ENCODE results near the gene BICRA.

BICRA gene

GRCh38 chr19:47686679-47687450 is 77.9 kb downstream of the BICRA start:
- TF ChIP-seq CTCF (IDR thresholded peaks at IDR 0.05), result no peak
- Histone ChIP-seq H3K27ac (no peak overlapping the region), H3K4me1 (no peaks in the 10 kb centered on the region), H3K27me3 (no peaks in the 10 kb centered on the region), H3K4me3 (no peak overlapping the region), H3K36me3 (peaks cover 6 to 52% (median 31%) of the 10 kb centered on the region in 3 donors), H3K9me3 (no peaks in the 10 kb centered on the region)
- intact Hi-C loops (cut with DNase I; ENCODE audit: low total_unique reads), result no loop called here
- no peak for DNase-seq

- TF ChIP-seq CTCF (IDR thresholded peaks at IDR 0.05), result no peak
Measured at GRCh38 chr19:47687906-47688305, 79.0 kb downstream of the BICRA start.

GRCh38 chr19:47691090-47691489 is 82.2 kb downstream of the BICRA start:
- intact Hi-C loops (cut with DNase I; ENCODE audit: low total_unique reads), result loop anchor here (10.0 kb wide), 1 partner anchor 176 kb away; the partner anchor contains the start of gene NAPA
- no peak for TF ChIP-seq CTCF (IDR thresholded peaks at IDR 0.05)
- no peak for DNase-seq
- Histone ChIP-seq H3K27me3 (no peaks in the 10 kb centered on the region), H3K27ac (no peak overlapping the region), H3K4me3 (no peak overlapping the region), H3K9me3 (no peaks in the 10 kb centered on the region), H3K4me1 (no peaks in the 10 kb centered on the region), H3K36me3 (peaks cover 6 to 54% (median 45%) of the 10 kb centered on the region in 3 donors)

More at GRCh38 chr19:47687906-47688305, 79.0 kb downstream of the BICRA start:
- intact Hi-C loops (cut with DNase I; ENCODE audit: low total_unique reads), result no loop called here
- Histone ChIP-seq H3K27ac (no peak overlapping the region), H3K4me3 (no peak overlapping the region), H3K9me3 (no peaks in the 10 kb centered on the region), H3K4me1 (no peaks in the 10 kb centered on the region), H3K36me3 (peaks cover 6 to 54% (median 34%) of the 10 kb centered on the region in 3 donors), H3K27me3 (no peaks in the 10 kb centered on the region)
- DNase-seq, result no peak

- TF ChIP-seq CTCF (IDR thresholded peaks at IDR 0.05), result no peak
- no peak for DNase-seq
- intact Hi-C loops (cut with DNase I; ENCODE audit: low total_unique reads), result loop anchor here (10.0 kb wide), 1 partner anchor 177 kb away; the partner anchor contains the start of gene NAPA
- Histone ChIP-seq H3K27ac (no peak overlapping the region), H3K4me1 (no peaks in the 10 kb centered on the region), H3K4me3 (no peak overlapping the region), H3K27me3 (no peaks in the 10 kb centered on the region), H3K9me3 (no peaks in the 10 kb centered on the region), H3K36me3 (peaks cover 6 to 56% (median 51%) of the 10 kb centered on the region in 3 donors)
Measured at GRCh38 chr19:47691782-47692181, 82.8 kb downstream of the BICRA start.

GRCh38 chr19:47693489-47693888 is 84.6 kb downstream of the BICRA start:
- Histone ChIP-seq H3K36me3 (peaks cover 6 to 64% (median 54%) of the 10 kb centered on the region in 3 donors), H3K27me3 (no peaks in the 10 kb centered on the region), H3K27ac (no peak overlapping the region), H3K4me1 (peaks cover 0 to 4% (median 2%) of the 10 kb centered on the region in 4 donors), H3K9me3 (no peaks in the 10 kb centered on the region), H3K4me3 (no peak overlapping the region)
- intact Hi-C loops (cut with DNase I; ENCODE audit: low total_unique reads), result loop anchor here (10.0 kb wide), 1 partner anchor 179 kb away; the partner anchor contains the start of gene NAPA
- DNase-seq, result no peak
- no peak for TF ChIP-seq CTCF (IDR thresholded peaks at IDR 0.05)
